Sigmoid colon (tissue), 7 donors: ENCODE results near the gene TARM1. TPM values are rescaled to one million over a fixed set of nuclear protein-coding genes. Genes with fewer than 3 reads are reported as not detected.
A peak's percentile ranks its signal among the peaks of the same experiment; 100 is the strongest.

ENCODE experiments used
- DNase-seq: peaks from one replicate; pipeline ENCODE4 v3.0.0-alpha.2; 2019
- H3K27ac ChIP-seq, 4 donors: fragments of 200-600 bp; sonication (generic); one replicate each; pipeline ENCODE4 v1.5.1; 2016 to 2019; ENCODE audit warnings: mild to moderate bottlenecking in 1 of 4
- H3K27me3 ChIP-seq, 3 donors: fragments of 200-600 bp; sonication (generic); one replicate each; pipeline ENCODE4 v1.5.1; 2019; ENCODE audit warnings: mild to moderate bottlenecking in 1 of 3
- H3K36me3 ChIP-seq, 4 donors: fragments of 200-600 bp; sonication (generic); one replicate each; pipeline ENCODE4 v1.5.1; 2016 to 2019
- H3K4me1 ChIP-seq, 4 donors: fragments of 200-600 bp; sonication (generic); one replicate each; pipeline ENCODE4 v1.5.1; 2017 to 2019
- H3K4me3 ChIP-seq, 4 donors: fragments of 200-600 bp; sonication (generic); one replicate each; pipeline ENCODE4 v1.5.1; 2017 to 2019; ENCODE audit warnings: mild to moderate bottlenecking in 2 of 4, moderate library complexity in 1 of 4
- H3K9me3 ChIP-seq, 4 donors: fragments of 200-600 bp in 3 of 4; sonication (generic) in 3 of 4; one replicate each; pipeline versions ENCODE4 v1.5.1 to v1.6.1; 2013 to 2019
- CTCF ChIP-seq, 4 experiments: fragments of 450-650 bp in 3 of 4; fragments of 200-600 bp in 1 of 4; IDR thresholded peaks; one replicate each; pipeline ENCODE4 v1.5.1; 2016 to 2019; ENCODE audit warnings: antibody characterized with exemption in 4 of 4, mild to moderate bottlenecking in 3 of 4, moderate library complexity in 2 of 4
- EP300 ChIP-seq, 4 donors: sonication (generic); formaldehyde crosslinking; IDR thresholded peaks; one replicate each; pipeline ENCODE4 v1.6.1; 2017; ENCODE audit warnings: antibody characterized with exemption in 4 of 4
- POLR2A ChIP-seq, 2 donors: fragments of 450-650 bp; IDR thresholded peaks; one replicate each; pipeline ENCODE4 v1.6.1; 2016; ENCODE audit warnings: antibody characterized with exemption in 2 of 2, mild to moderate bottlenecking in 2 of 2, moderate library complexity in 2 of 2
- POLR2AphosphoS5 ChIP-seq, 4 donors: sonication (generic); formaldehyde crosslinking; IDR thresholded peaks; one replicate each; pipeline ENCODE4 v1.6.1; 2017; ENCODE audit warnings: antibody characterized with exemption in 4 of 4
- WGBS, 2 donors: extraction: QIAGEN DNeasy Blood & Tissue Kit; methylation state at CpG; one replicate each; pipeline ENCODE4 v1.1.7; 2013; 5-methylcytosine and 5-hydroxymethylcytosine counted together
- intact Hi-C: fragments of 100-400 bp; cut with DNase I; formaldehyde crosslinking; loops from one replicate; pipeline ENCODE4 v1.15.1; 2023
- polyA plus RNA-seq, 3 donors: library from polyadenylated mRNA; stranded (reverse); fragments of 200-250 nt; gene quantifications; one replicate each; pipeline ENCODE4 v1.2.3, GENCODE V29; 2013
- total RNA-seq, 4 donors: library from RNA; depleted of rRNA; stranded (reverse); fragments of >200 nt; gene quantifications; one replicate each; pipeline ENCODE4 v1.1.0, GENCODE V29; 2016
- donor health status: healthy with polysubstance abuse.
- donor health status: Bipolar disorder and iron deficiency.
- donor health status: healthy.

The TARM1 gene
- total and polyA plus RNA-seq, 7 donors: not detected

GRCh38 chr19:54094426-54095000 lies 13.3 kb upstream of the TARM1 start:
- Histone ChIP-seq H3K36me3 (no peaks in the 10 kb centered on the region), H3K27me3 (peaks cover 4 to 15% (median 8%) of the 10 kb centered on the region in 3 donors), H3K4me1 (peaks cover 0 to 13% (median 10%) of the 10 kb centered on the region in 4 donors), H3K9me3 (no peaks in the 10 kb centered on the region), H3K4me3 (no peak overlapping the region), H3K27ac (no peak overlapping the region)
- WGBS, 2 donors: 67 to 82% methylated on average over 17 of the region's 17 CpGs
- peak; percentile 19 for DNase-seq
- intact Hi-C loops: no loop called here
- TF ChIP-seq CTCF (IDR thresholded peaks at IDR 0.05): no peak
- TF ChIP-seq POLR2AphosphoS5 (IDR thresholded peaks at IDR 0.05): no peak
- TF ChIP-seq EP300 (IDR thresholded peaks at IDR 0.05): no peak
- TF ChIP-seq POLR2A (IDR thresholded peaks at IDR 0.05): no peak

- TF ChIP-seq POLR2AphosphoS5 (IDR thresholded peaks at IDR 0.05): no peak
- no peaks in the 10 kb centered on the region for H3K4me1 ChIP-seq
- H3K4me3 ChIP-seq: no peak overlapping the region
These were observed 3.2 kb upstream of the TARM1 start for GRCh38 chr19:54084410-54084809.

GRCh38 chr19:54077334-54077733 lies 3.8 kb downstream of the TARM1 start:
- WGBS, 2 donors: 67 to 73% methylated on average over 5 of the region's 5 CpGs
- intact Hi-C loops: no loop called here

More at GRCh38 chr19:54084410-54084809, 3.2 kb upstream of the TARM1 start:
- intact Hi-C loops: no loop called here
- DNase-seq: peak; percentile 7
- no peak overlapping the region for H3K27ac ChIP-seq
- peaks cover 0 to 1% (median 0%) of the 10 kb centered on the region in 3 donors for H3K27me3 ChIP-seq
- 72 to 88% methylated on average over 3 of the region's 3 CpGs for WGBS, 2 donors
- peaks cover 0 to 9% (median 0%) of the 10 kb centered on the region in 4 donors for H3K9me3 ChIP-seq
- no peaks in the 10 kb centered on the region for H3K36me3 ChIP-seq

GRCh38 chr19:54074851-54075250 lies 6.3 kb downstream of the TARM1 start:
- no peaks in the 10 kb centered on the region for H3K4me1 ChIP-seq
- TF ChIP-seq EP300 (IDR thresholded peaks at IDR 0.05) (no peak), CTCF (IDR thresholded peaks at IDR 0.05) (no peak), POLR2A (IDR thresholded peaks at IDR 0.05) (no peak), POLR2AphosphoS5 (IDR thresholded peaks at IDR 0.05) (no peak)
- H3K36me3 ChIP-seq: no peaks in the 10 kb centered on the region
- H3K27ac ChIP-seq: no peak overlapping the region
- H3K9me3 ChIP-seq: no peaks in the 10 kb centered on the region
- WGBS, 2 donors: 81 to 83% methylated on average over 9 of the region's 9 CpGs
- intact Hi-C loops: no loop called here
- no peaks in the 10 kb centered on the region for H3K27me3 ChIP-seq
- DNase-seq: no peak
- H3K4me3 ChIP-seq: no peak overlapping the region

More at GRCh38 chr19:54077334-54077733, 3.8 kb downstream of the TARM1 start:
- H3K36me3 ChIP-seq: no peaks in the 10 kb centered on the region
- H3K4me3 ChIP-seq: no peak overlapping the region
- no peak for DNase-seq
- H3K27ac ChIP-seq: no peak overlapping the region
- TF ChIP-seq POLR2A (IDR thresholded peaks at IDR 0.05): no peak
- TF ChIP-seq CTCF (IDR thresholded peaks at IDR 0.05): no peak
- no peak for TF ChIP-seq POLR2AphosphoS5 (IDR thresholded peaks at IDR 0.05)
- no peak for TF ChIP-seq EP300 (IDR thresholded peaks at IDR 0.05)
- no peaks in the 10 kb centered on the region for H3K4me1 ChIP-seq
- no peaks in the 10 kb centered on the region for H3K27me3 ChIP-seq
- peaks cover 0 to 6% (median 0%) of the 10 kb centered on the region in 4 donors for H3K9me3 ChIP-seq

GRCh38 chr19:54073829-54074228 lies 7.3 kb downstream of the TARM1 start:
- TF ChIP-seq POLR2A (IDR thresholded peaks at IDR 0.05) (no peak), EP300 (IDR thresholded peaks at IDR 0.05) (no peak), POLR2AphosphoS5 (IDR thresholded peaks at IDR 0.05) (no peak), CTCF (IDR thresholded peaks at IDR 0.05) (no peak)
- H3K27me3 ChIP-seq: no peaks in the 10 kb centered on the region
- no peaks in the 10 kb centered on the region for H3K36me3 ChIP-seq
- 85 to 89% methylated on average over 10 of the region's 10 CpGs for WGBS, 2 donors
- peaks cover 0 to 2% (median 0%) of the 10 kb centered on the region in 4 donors for H3K9me3 ChIP-seq
- no peaks in the 10 kb centered on the region for H3K4me1 ChIP-seq
- DNase-seq: no peak
- intact Hi-C loops: no loop called here
- no peak overlapping the region for H3K4me3 ChIP-seq
- no peak overlapping the region for H3K27ac ChIP-seq
